Lower leg skin (tissue), 4 donors: Measurements from ENCODE around the gene GMEB1. TPM values are rescaled to one million over a fixed set of nuclear protein-coding genes. Genes with fewer than 3 reads are reported as not detected.

Experiments used
- DNase-seq, 2 donors: peaks; one replicate each; pipeline ENCODE4 v3.0.0-alpha.2; 2019; ENCODE audit warnings: low spot score in 2 of 2
- H3K4me3 ChIP-seq: fragments of 200-600 bp; sonication (generic); 2 replicates; pipeline ENCODE4 v1.5.1; 2017; ENCODE audit warnings: mild to moderate bottlenecking, low read depth; ENCODE audit not compliant: poor library complexity, severe bottlenecking
- CTCF ChIP-seq, 3 donors: fragments of 450-650 bp; IDR thresholded peaks; one replicate each; pipeline ENCODE4 v1.5.1; 2016; ENCODE audit warnings: antibody characterized with exemption in 3 of 3, mild to moderate bottlenecking in 3 of 3, moderate library complexity in 2 of 3
- POLR2A ChIP-seq, 2 donors: fragments of 450-650 bp; IDR thresholded peaks; one replicate each; pipeline ENCODE4 v1.6.1; 2016 to 2017; ENCODE audit warnings: antibody characterized with exemption in 2 of 2, mild to moderate bottlenecking in 1 of 2, moderate library complexity in 1 of 2
- WGBS, 2 donors: methylation state at CpG; one replicate each; pipeline ENCODE4 v1.1.5; 2018; 5-methylcytosine and 5-hydroxymethylcytosine counted together
- intact Hi-C: fragments of 100-400 bp; cut with DNase I; formaldehyde crosslinking; loops from one replicate; pipeline ENCODE4 v1.15.0; 2023; ENCODE audit warnings: low total_unique reads
- total RNA-seq, 4 donors: library from RNA; depleted of rRNA; stranded (reverse); fragments of >200 nt; gene quantifications; one replicate each; pipeline ENCODE4 v1.1.0, GENCODE V29; 2016

Gene GMEB1
- total RNA-seq, 4 donors from 2014 or later: 10.8 to 12.0 (median 11.6) TPM

- DNase-seq: peak in 1 of 2 donors; percentile 15
- WGBS, 2 donors: 84 to 87% methylated on average over 4 of the region's 4 CpGs
- H3K4me3 ChIP-seq: no peak overlapping the region
- TF ChIP-seq CTCF (IDR thresholded peaks at IDR 0.05) (no peak), POLR2A (IDR thresholded peaks at IDR 0.05) (no peak)
- intact Hi-C loops: no loop called here
Measured at GRCh38 chr1:28758420-28758819, 89.8 kb downstream of the GMEB1 start.

GRCh38 chr1:28759257-28759656 is 90.7 kb downstream of the GMEB1 start:
- 98% methylated on average over 3 of the region's 3 CpGs for WGBS, 2 donors
- no peak for DNase-seq
- no peak overlapping the region for H3K4me3 ChIP-seq
- intact Hi-C loops: no loop called here
- TF ChIP-seq POLR2A (IDR thresholded peaks at IDR 0.05): no peak
- TF ChIP-seq CTCF (IDR thresholded peaks at IDR 0.05): no peak

GRCh38 chr1:28761189-28761588 is 92.6 kb downstream of the GMEB1 start:
- TF ChIP-seq CTCF (IDR thresholded peaks at IDR 0.05) (no peak), POLR2A (IDR thresholded peaks at IDR 0.05) (no peak)
- no peak overlapping the region for H3K4me3 ChIP-seq
- intact Hi-C loops: no loop called here
- DNase-seq: peak in 1 of 2 donors; percentile 60
- WGBS, 2 donors: 95 to 96% methylated on average over 5 of the region's 5 CpGs

GRCh38 chr1:28766532-28767183 is 98.1 kb downstream of the GMEB1 start:
- WGBS, 2 donors: 94% methylated on average over 2 of the region's 2 CpGs
- peak in 1 of 2 donors; percentile 25 for DNase-seq
- no peak for TF ChIP-seq CTCF (IDR thresholded peaks at IDR 0.05)
- no peak for TF ChIP-seq POLR2A (IDR thresholded peaks at IDR 0.05)
- no peak overlapping the region for H3K4me3 ChIP-seq
- intact Hi-C loops: no loop called here

Other genes starting within 250 kb of the GMEB1 start
- 10 to 100 TPM; 14.7 to 18.3 (median 15.2) TPM for gene RCC1, start 162.7 kb upstream of the GMEB1 start, total RNA-seq
- 10 to 100 TPM; 11.8 to 24.9 (median 19.3) TPM for gene TRNAU1AP, start 115.7 kb upstream of the GMEB1 start, total RNA-seq
- gene RAB42, start 76.5 kb upstream of the GMEB1 start, total RNA-seq: 1 to 10 TPM in 1 of 4 donors, not detected in 3; 1.0 TPM
- gene TAF12, start 25.7 kb upstream of the GMEB1 start, total RNA-seq: 10 to 100 TPM; 19.3 to 28.8 (median 24.0) TPM
- gene RNU11, start 20.2 kb upstream of the GMEB1 start, total RNA-seq: not detected
- 10 to 100 TPM; 59.6 to 79.9 (median 72.3) TPM for gene YTHDF2, start 68.2 kb downstream of the GMEB1 start, total RNA-seq
- gene OPRD1, start 143.4 kb downstream of the GMEB1 start, total RNA-seq: not detected
- gene EPB41, start 245.8 kb downstream of the GMEB1 start, total RNA-seq: 10 to 100 TPM; 41.1 to 60.2 (median 50.3) TPM